Mesendoderm (in vitro differentiated cells): ENCODE measurements around the gene CCDC127.

ENCODE experiments used
- DNase-seq: peaks from one replicate; pipeline ENCODE4 v3.0.0; 2013
- H2AK5ac ChIP-seq: 2 replicates; pipeline ENCODE4 v1.6.1; 2013; ENCODE audit warnings: low read length, inconsistent platforms
- H2BK120ac ChIP-seq: 2 replicates; pipeline ENCODE4 v1.6.1; 2013; ENCODE audit warnings: low read depth, mild to moderate bottlenecking, low read length, moderate library complexity, mixed read lengths
- H2BK15ac ChIP-seq: replicated peaks from 2 replicates; pipeline ENCODE4 v1.6.1; 2013; ENCODE audit warnings: low read depth, mild to moderate bottlenecking, moderate library complexity
- H2BK5ac ChIP-seq: 2 replicates; pipeline ENCODE4 v1.6.1; 2013; ENCODE audit warnings: low read length, inconsistent platforms
- H3K18ac ChIP-seq: 2 replicates; pipeline ENCODE4 v1.6.1; 2013; ENCODE audit warnings: mild to moderate bottlenecking, low read length, mixed read lengths
- H3K23ac ChIP-seq: one replicate; pipeline ENCODE4 v1.6.1; 2013; ENCODE audit warnings: low read length
- H3K27ac ChIP-seq: 2 replicates; pipeline ENCODE4 v1.5.1; 2013; ENCODE audit warnings: low read depth, mild to moderate bottlenecking, inconsistent platforms, low read length, moderate library complexity
- H3K27me3 ChIP-seq: 2 replicates; pipeline ENCODE4 v1.6.1; 2013; ENCODE audit warnings: low read length, control low read depth, mild to moderate bottlenecking, inconsistent platforms; ENCODE audit not compliant: insufficient read depth, poor library complexity
- H3K36me3 ChIP-seq: 2 replicates; pipeline ENCODE4 v1.6.1; 2013; ENCODE audit warnings: low read length, inconsistent platforms; ENCODE audit not compliant: control insufficient read depth, insufficient read depth
- H3K4ac ChIP-seq: one replicate; pipeline ENCODE4 v1.6.1; 2013; ENCODE audit warnings: low read depth, mild to moderate bottlenecking, low read length, moderate library complexity
- H3K4me1 ChIP-seq: 2 replicates; pipeline ENCODE4 v1.6.1; 2013; ENCODE audit warnings: low read depth, low read length, inconsistent platforms; ENCODE audit not compliant: control insufficient read depth
- H3K4me2 ChIP-seq: 2 replicates; pipeline ENCODE4 v1.6.1; 2013; ENCODE audit warnings: low read length
- H3K4me3 ChIP-seq: 2 replicates; pipeline ENCODE4 v1.5.1; 2013; ENCODE audit warnings: mild to moderate bottlenecking, low read length
- H3K56ac ChIP-seq: one replicate; pipeline ENCODE4 v1.6.1; 2013; ENCODE audit warnings: low read length
- H3K79me1 ChIP-seq: 2 replicates; pipeline ENCODE4 v1.6.1; 2013; ENCODE audit warnings: low read length, inconsistent platforms
- H3K79me2 ChIP-seq: 2 replicates; pipeline ENCODE4 v1.6.1; 2013; ENCODE audit warnings: mild to moderate bottlenecking, low read length; ENCODE audit not compliant: control insufficient read depth, insufficient read depth
- H3K9ac ChIP-seq: 2 replicates; pipeline ENCODE4 v1.6.1; 2013; ENCODE audit warnings: low read length, inconsistent platforms
- H4K5ac ChIP-seq: one replicate; pipeline ENCODE4 v1.6.1; 2013; ENCODE audit warnings: low read length
- H4K8ac ChIP-seq: one replicate; pipeline ENCODE4 v1.6.1; 2013; ENCODE audit warnings: low read depth, mild to moderate bottlenecking, control low read depth, low read length, moderate library complexity
- WGBS: extraction: QIAGEN DNeasy Blood & Tissue Kit; methylation state at CpG from one replicate; pipeline ENCODE4 v1.1.7; 2013; ENCODE audit warnings: low lambda C conversion rate, missing lambda C conversion rate; ENCODE audit not compliant: insufficient coverage; ENCODE audit errors: extremely low coverage; 5-methylcytosine and 5-hydroxymethylcytosine counted together

The CCDC127 gene

GRCh38 chr5:180286-180918, 37.6 kb downstream of the CCDC127 start:
- H3K23ac ChIP-seq, result no peak overlapping the region
- no CpG with 5 or more reads among the region's 13 CpGs for WGBS
- no peak overlapping the region for H3K27ac ChIP-seq

DNA sequence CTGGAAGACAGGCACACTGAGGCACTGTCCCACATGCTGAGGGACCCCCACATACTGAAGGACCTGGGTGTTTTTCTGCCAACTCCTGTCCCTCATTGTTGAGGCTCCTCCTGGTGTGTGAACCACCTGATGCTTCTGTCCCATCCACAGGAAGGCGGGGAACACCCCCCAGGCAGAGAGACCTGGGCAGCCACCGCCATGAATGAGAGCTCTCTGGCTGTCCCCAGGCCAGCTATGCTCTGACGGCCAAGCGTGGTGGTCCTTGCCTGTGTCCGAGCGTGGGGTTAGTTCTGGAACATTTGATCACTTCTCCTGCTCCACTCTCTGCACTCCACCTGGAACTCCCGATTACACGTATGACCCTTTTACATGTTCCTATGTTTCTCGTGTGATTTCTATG, 38.6 kb downstream of the CCDC127 start:
- H3K27me3 ChIP-seq, result no peaks in the 10 kb centered on the region
- no peak overlapping the region for H3K4ac ChIP-seq
- H3K36me3 ChIP-seq, result peaks cover 6% of the 10 kb centered on the region
- H2AK5ac ChIP-seq, result no peak overlapping the region
- H3K4me2 ChIP-seq, result no peak overlapping the region
- H4K5ac ChIP-seq, result no peak overlapping the region
- no peak overlapping the region for H3K4me3 ChIP-seq
- no peak overlapping the region for H3K23ac ChIP-seq
- H3K56ac ChIP-seq, result no peak overlapping the region
- H2BK15ac ChIP-seq, result no peak overlapping the region
- H2BK120ac ChIP-seq, result no peak overlapping the region
- H3K18ac ChIP-seq, result no peak overlapping the region
- H3K4me1 ChIP-seq, result peaks cover 2% of the 10 kb centered on the region
- H3K79me1 ChIP-seq, result no peaks in the 10 kb centered on the region
- no peak overlapping the region for H3K9ac ChIP-seq
- DNase-seq, result no peak
- no peaks in the 10 kb centered on the region for H3K79me2 ChIP-seq
- no CpG with 5 or more reads among the region's 9 CpGs for WGBS
- H3K27ac ChIP-seq, result no peak overlapping the region
- H4K8ac ChIP-seq, result no peak overlapping the region
- H2BK5ac ChIP-seq, result no peak overlapping the region

More at GRCh38 chr5:180286-180918, 37.6 kb downstream of the CCDC127 start:
- DNase-seq, result peak; percentile 70
- Histone ChIP-seq H3K79me1 (no peaks in the 10 kb centered on the region), H2BK15ac (no peak overlapping the region), H3K79me2 (no peaks in the 10 kb centered on the region), H2AK5ac (no peak overlapping the region), H3K9ac (no peak overlapping the region), H3K56ac (peak overlapping the region; percentile 7), H3K36me3 (peaks cover 6% of the 10 kb centered on the region), H2BK120ac (no peak overlapping the region), H3K4me1 (peaks cover 2% of the 10 kb centered on the region), H3K4me2 (no peak overlapping the region), H2BK5ac (no peak overlapping the region), H4K5ac (no peak overlapping the region), H4K8ac (no peak overlapping the region), H3K18ac (no peak overlapping the region), H3K4me3 (no peak overlapping the region), H3K4ac (no peak overlapping the region), H3K27me3 (no peaks in the 10 kb centered on the region)

- Histone ChIP-seq H3K4ac (no peak overlapping the region), H3K79me2 (no peaks in the 10 kb centered on the region), H3K56ac (no peak overlapping the region), H3K79me1 (no peaks in the 10 kb centered on the region), H3K23ac (no peak overlapping the region), H3K4me1 (peaks cover 2% of the 10 kb centered on the region), H3K27ac (no peak overlapping the region), H2BK5ac (no peak overlapping the region), H3K18ac (no peak overlapping the region), H4K5ac (no peak overlapping the region), H4K8ac (no peak overlapping the region), H3K4me2 (no peak overlapping the region), H3K27me3 (no peaks in the 10 kb centered on the region), H3K36me3 (peaks cover 13% of the 10 kb centered on the region), H3K4me3 (no peak overlapping the region), H2BK120ac (no peak overlapping the region), H2AK5ac (no peak overlapping the region), H3K9ac (no peak overlapping the region), H2BK15ac (no peak overlapping the region)
- no peak for DNase-seq
- WGBS, result no CpG with 5 or more reads among the region's 5 CpGs
Observed at GRCh38 chr5:178110-178509, 39.8 kb downstream of the CCDC127 start.

- no peak overlapping the region for H2BK120ac ChIP-seq
- no peak overlapping the region for H3K56ac ChIP-seq
- no peaks in the 10 kb centered on the region for H3K27me3 ChIP-seq
- H2AK5ac ChIP-seq, result no peak overlapping the region
- no peak overlapping the region for H4K5ac ChIP-seq
- H3K79me2 ChIP-seq, result no peaks in the 10 kb centered on the region
- no peak overlapping the region for H3K4ac ChIP-seq
- no peak overlapping the region for H2BK15ac ChIP-seq
- H4K8ac ChIP-seq, result no peak overlapping the region
- no peak overlapping the region for H3K4me3 ChIP-seq
- no peak overlapping the region for H3K4me2 ChIP-seq
- peak; percentile 74 for DNase-seq
- peaks cover 10% of the 10 kb centered on the region for H3K36me3 ChIP-seq
- no peak overlapping the region for H3K23ac ChIP-seq
- no peaks in the 10 kb centered on the region for H3K79me1 ChIP-seq
- WGBS, result no CpG with 5 or more reads among the region's 11 CpGs
- no peak overlapping the region for H3K27ac ChIP-seq
- no peak overlapping the region for H3K9ac ChIP-seq
- no peak overlapping the region for H2BK5ac ChIP-seq
- peaks cover 2% of the 10 kb centered on the region for H3K4me1 ChIP-seq
- no peak overlapping the region for H3K18ac ChIP-seq
Observed at GRCh38 chr5:176296-176823, 41.6 kb downstream of the CCDC127 start.

- Histone ChIP-seq H3K36me3 (peaks cover 8% of the 10 kb centered on the region), H3K4me3 (no peak overlapping the region), H4K5ac (no peak overlapping the region), H3K4ac (no peak overlapping the region), H3K9ac (no peak overlapping the region), H3K27ac (no peak overlapping the region), H2BK5ac (no peak overlapping the region), H3K56ac (no peak overlapping the region), H3K4me2 (no peak overlapping the region), H3K4me1 (no peaks in the 10 kb centered on the region), H3K79me2 (no peaks in the 10 kb centered on the region), H2BK15ac (no peak overlapping the region), H2BK120ac (no peak overlapping the region), H4K8ac (no peak overlapping the region), H3K23ac (no peak overlapping the region), H3K79me1 (no peaks in the 10 kb centered on the region), H2AK5ac (no peak overlapping the region), H3K18ac (no peak overlapping the region), H3K27me3 (no peaks in the 10 kb centered on the region)
- no CpG with 5 or more reads among the region's 16 CpGs for WGBS
- no peak for DNase-seq
Observed at GRCh38 chr5:174876-175465, 43.0 kb downstream of the CCDC127 start.

GRCh38 chr5:174291-174600, 43.7 kb downstream of the CCDC127 start:
- Histone ChIP-seq H3K79me1 (no peaks in the 10 kb centered on the region), H3K36me3 (peaks cover 8% of the 10 kb centered on the region), H3K4me1 (no peaks in the 10 kb centered on the region), H3K9ac (no peak overlapping the region), H2BK5ac (no peak overlapping the region), H3K4me3 (no peak overlapping the region), H4K8ac (no peak overlapping the region), H3K79me2 (no peaks in the 10 kb centered on the region), H3K4ac (no peak overlapping the region), H2BK120ac (no peak overlapping the region), H3K27me3 (no peaks in the 10 kb centered on the region), H3K18ac (no peak overlapping the region), H3K23ac (no peak overlapping the region), H2BK15ac (no peak overlapping the region), H3K56ac (no peak overlapping the region), H3K4me2 (no peak overlapping the region), H3K27ac (no peak overlapping the region), H4K5ac (no peak overlapping the region), H2AK5ac (no peak overlapping the region)
- no CpG with 5 or more reads among the region's 5 CpGs for WGBS
- no peak for DNase-seq
